ENCODE measurements around the gene RNU1-4.
"Not testable (repeated sequence)": the region's sequence is repeated elsewhere in the genome, so short reads cannot be mapped to it uniquely, and the experiment has no call there.

Gene RNU1-4

GRCh38 chr1:16724718-16725438 is 15.4 kb upstream of the RNU1-4 start:
- H3K4me3 ChIP-seq (ENCODE audit: low read length) = no peak overlapping the region
- TF ChIP-seq, protein P1, sequence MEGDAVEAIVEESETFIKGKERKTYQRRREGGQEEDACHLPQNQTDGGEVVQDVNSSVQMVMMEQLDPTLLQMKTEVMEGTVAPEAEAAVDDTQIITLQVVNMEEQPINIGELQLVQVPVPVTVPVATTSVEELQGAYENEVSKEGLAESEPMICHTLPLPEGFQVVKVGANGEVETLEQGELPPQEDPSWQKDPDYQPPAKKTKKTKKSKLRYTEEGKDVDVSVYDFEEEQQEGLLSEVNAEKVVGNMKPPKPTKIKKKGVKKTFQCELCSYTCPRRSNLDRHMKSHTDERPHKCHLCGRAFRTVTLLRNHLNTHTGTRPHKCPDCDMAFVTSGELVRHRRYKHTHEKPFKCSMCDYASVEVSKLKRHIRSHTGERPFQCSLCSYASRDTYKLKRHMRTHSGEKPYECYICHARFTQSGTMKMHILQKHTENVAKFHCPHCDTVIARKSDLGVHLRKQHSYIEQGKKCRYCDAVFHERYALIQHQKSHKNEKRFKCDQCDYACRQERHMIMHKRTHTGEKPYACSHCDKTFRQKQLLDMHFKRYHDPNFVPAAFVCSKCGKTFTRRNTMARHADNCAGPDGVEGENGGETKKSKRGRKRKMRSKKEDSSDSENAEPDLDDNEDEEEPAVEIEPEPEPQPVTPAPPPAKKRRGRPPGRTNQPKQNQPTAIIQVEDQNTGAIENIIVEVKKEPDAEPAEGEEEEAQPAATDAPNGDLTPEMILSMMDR (IDR thresholded peaks at IDR 0.05; ENCODE audit: low read depth, low read length) = no peak
- TF ChIP-seq EZH2phosphoT487 (IDR thresholded peaks at IDR 0.05; ENCODE audit: low read depth) = no peak
- no peak overlapping the region for H3K4me2 ChIP-seq (ENCODE audit: low read length)
- H2AFZ ChIP-seq (ENCODE audit: low read depth, low read length) = no peak overlapping the region
- no peak overlapping the region for H3K27ac ChIP-seq (ENCODE audit: low read length)
- H3K79me2 ChIP-seq (ENCODE audit: low read length) = no peaks in the 10 kb centered on the region
- no peaks in the 10 kb centered on the region for H3K36me3 ChIP-seq (replicated peaks; ENCODE audit: low read depth, low read length)
- no peaks in the 10 kb centered on the region for H3K9me3 ChIP-seq (ENCODE audit: insufficient read depth, low read length)
- peaks cover 13% of the 10 kb centered on the region for H3K4me1 ChIP-seq (ENCODE audit: low read length)
- peaks cover 73% of the 10 kb centered on the region for H3K27me3 ChIP-seq (ENCODE audit: low read depth, low read length)
- H4K20me1 ChIP-seq (ENCODE audit: insufficient read depth, low read length) = peaks cover 22% of the 10 kb centered on the region
- no peak overlapping the region for H3K9ac ChIP-seq (ENCODE audit: low read length)

- peaks cover 12% of the 10 kb centered on the region for H3K4me1 ChIP-seq (ENCODE audit: low read length)
- H3K36me3 ChIP-seq (replicated peaks; ENCODE audit: low read depth, low read length) = not testable (repeated sequence)
Observed at GRCh38 chr1:16725439-16726245, 14.7 kb upstream of the RNU1-4 start.

GRCh38 chr1:16727190-16728111 is 12.9 kb upstream of the RNU1-4 start:
- Histone ChIP-seq H4K20me1 (ENCODE audit: insufficient read depth, low read length) (peaks cover 18% of the 10 kb centered on the region), H3K9ac (ENCODE audit: low read length) (no peak overlapping the region), H3K9me3 (ENCODE audit: insufficient read depth, low read length) (no peaks in the 10 kb centered on the region), H3K36me3 (replicated peaks; ENCODE audit: low read depth, low read length) (no peaks in the 10 kb centered on the region), H2AFZ (ENCODE audit: low read depth, low read length) (no peak overlapping the region), H3K79me2 (ENCODE audit: low read length) (no peaks in the 10 kb centered on the region), H3K27me3 (ENCODE audit: low read depth, low read length) (peaks cover 50% of the 10 kb centered on the region), H3K4me2 (ENCODE audit: low read length) (peak overlapping the region; percentile 59), H3K4me1 (ENCODE audit: low read length) (peaks cover 12% of the 10 kb centered on the region), H3K4me3 (ENCODE audit: low read length) (peak overlapping the region; percentile 14; the same call in 1 of the 2 replicates), H3K27ac (ENCODE audit: low read length) (no peak overlapping the region)
- TF ChIP-seq, protein P1 (IDR thresholded peaks at IDR 0.05; ENCODE audit: low read depth, low read length) = no peak
- TF ChIP-seq EZH2phosphoT487 (IDR thresholded peaks at IDR 0.05; ENCODE audit: low read depth) = no peak

More at GRCh38 chr1:16725439-16726245, 14.7 kb upstream of the RNU1-4 start:
- Histone ChIP-seq H3K27me3 (ENCODE audit: low read depth, low read length) (peaks cover 65% of the 10 kb centered on the region), H4K20me1 (ENCODE audit: insufficient read depth, low read length) (peaks cover 18% of the 10 kb centered on the region)
- not testable (repeated sequence) for H3K9ac ChIP-seq (ENCODE audit: low read length); H3K79me2 ChIP-seq (ENCODE audit: low read length); H3K4me3 ChIP-seq (ENCODE audit: low read length); H3K9me3 ChIP-seq (ENCODE audit: insufficient read depth, low read length); H3K4me2 ChIP-seq (ENCODE audit: low read length); H3K27ac ChIP-seq (ENCODE audit: low read length); H2AFZ ChIP-seq (ENCODE audit: low read depth, low read length)

GRCh38 chr1:16728243-16728949 is 11.9 kb upstream of the RNU1-4 start:
- H3K9me3 ChIP-seq (ENCODE audit: insufficient read depth, low read length); H2AFZ ChIP-seq (ENCODE audit: low read depth, low read length): not testable (repeated sequence)

DNA sequence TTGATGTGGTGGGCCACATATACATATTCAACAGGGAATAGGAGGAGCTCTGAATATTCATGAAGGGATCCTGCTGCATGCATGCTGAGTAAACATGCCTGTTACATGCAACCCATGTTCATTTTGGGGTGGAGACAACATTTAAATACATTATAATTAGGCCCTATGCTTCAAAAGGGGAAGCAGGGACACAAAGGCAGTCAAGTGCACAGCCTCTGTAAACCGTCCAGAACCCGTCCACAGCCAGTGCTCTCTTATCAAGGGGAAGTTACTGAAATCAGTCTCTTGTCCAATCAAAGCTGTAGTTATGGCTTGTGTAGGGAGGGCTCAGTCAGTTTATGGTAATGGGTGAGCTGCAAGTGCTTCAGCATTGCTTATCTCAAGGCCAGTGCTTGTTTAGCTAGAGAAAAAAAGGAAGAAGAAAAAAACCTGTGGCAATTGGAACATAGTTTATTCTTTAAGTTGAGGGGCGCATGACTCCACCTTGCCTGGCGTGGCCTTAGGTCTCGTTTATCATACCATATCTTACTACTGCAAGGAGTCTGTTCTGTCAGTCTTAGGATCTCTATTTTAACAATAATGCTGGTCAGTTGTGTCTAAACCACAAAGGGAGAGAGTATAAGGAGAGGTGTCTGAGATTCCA is 7.9 kb upstream of the RNU1-4 start:
- not testable (repeated sequence) for H3K9me3 ChIP-seq (ENCODE audit: insufficient read depth, low read length); H3K4me2 ChIP-seq (ENCODE audit: low read length); H3K4me3 ChIP-seq (ENCODE audit: low read length); H4K20me1 ChIP-seq (ENCODE audit: insufficient read depth, low read length); H3K27me3 ChIP-seq (ENCODE audit: low read depth, low read length); H3K9ac ChIP-seq (ENCODE audit: low read length); H3K79me2 ChIP-seq (ENCODE audit: low read length); H3K27ac ChIP-seq (ENCODE audit: low read length); H3K4me1 ChIP-seq (ENCODE audit: low read length); H2AFZ ChIP-seq (ENCODE audit: low read depth, low read length); H3K36me3 ChIP-seq (replicated peaks; ENCODE audit: low read depth, low read length)

More at GRCh38 chr1:16728243-16728949, 11.9 kb upstream of the RNU1-4 start:
- H3K79me2 ChIP-seq (ENCODE audit: low read length); H3K27ac ChIP-seq (ENCODE audit: low read length); H3K36me3 ChIP-seq (replicated peaks; ENCODE audit: low read depth, low read length); H3K9ac ChIP-seq (ENCODE audit: low read length): not testable (repeated sequence)
- peak overlapping the region; percentile 28; the same call in 1 of the 2 replicates for H3K4me3 ChIP-seq (ENCODE audit: low read length)
- H4K20me1 ChIP-seq (ENCODE audit: insufficient read depth, low read length) = peaks cover 18% of the 10 kb centered on the region
- peaks cover 46% of the 10 kb centered on the region for H3K27me3 ChIP-seq (ENCODE audit: low read depth, low read length)
- H3K4me1 ChIP-seq (ENCODE audit: low read length) = peaks cover 12% of the 10 kb centered on the region
- H3K4me2 ChIP-seq (ENCODE audit: low read length) = peak overlapping the region; percentile 59

DNA sequence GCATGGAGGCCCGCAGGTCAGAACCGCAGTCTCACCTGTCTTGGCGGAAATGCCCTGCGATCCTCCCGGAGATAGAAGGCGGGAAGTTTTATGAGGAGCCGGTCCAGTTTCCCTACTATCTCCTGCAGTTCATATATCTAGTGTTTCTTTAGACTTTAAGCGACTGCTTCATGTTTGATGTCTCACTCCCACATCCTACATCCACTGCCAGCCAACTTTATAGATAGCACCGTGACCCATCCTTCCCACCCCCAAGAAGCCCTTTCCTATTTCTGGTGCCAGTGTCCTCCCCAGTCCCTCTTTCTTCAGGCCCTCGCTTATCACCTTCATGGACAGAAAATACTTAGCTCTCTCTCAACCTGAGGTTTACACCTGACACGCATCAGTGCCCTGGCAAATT is 914 bp downstream of the RNU1-4 start:
- H3K9me3 ChIP-seq (ENCODE audit: insufficient read depth, low read length); H3K27me3 ChIP-seq (ENCODE audit: low read depth, low read length); H4K20me1 ChIP-seq (ENCODE audit: insufficient read depth, low read length); H3K79me2 ChIP-seq (ENCODE audit: low read length); H3K9ac ChIP-seq (ENCODE audit: low read length); H2AFZ ChIP-seq (ENCODE audit: low read depth, low read length); H3K36me3 ChIP-seq (replicated peaks; ENCODE audit: low read depth, low read length); H3K4me1 ChIP-seq (ENCODE audit: low read length); H3K27ac ChIP-seq (ENCODE audit: low read length); H3K4me3 ChIP-seq (ENCODE audit: low read length); H3K4me2 ChIP-seq (ENCODE audit: low read length): not testable (repeated sequence)

Data from OCI-LY3 (cell line).